Ovary (tissue), 9 donors: Measurements from ENCODE around the gene XNDC1N. TPM values are rescaled to one million over a fixed set of nuclear protein-coding genes. Genes with fewer than 3 reads are reported as not detected.
"Not testable (repeated sequence)": the region's sequence is repeated elsewhere in the genome, so short reads cannot be mapped to it uniquely, and the experiment has no call there.

Source experiments
- DNase-seq, 5 donors: peaks; one replicate each; pipeline ENCODE4 v3.0.0-alpha.2; 2019 to 2020
- H3K27ac ChIP-seq, 2 donors: fragments of 200-600 bp; one replicate each; pipeline versions ENCODE4 v1.5.1 to v1.8.0; 2019 to 2022
- H3K27me3 ChIP-seq: fragments of 200-600 bp; one replicate; pipeline ENCODE4 v1.8.0; 2022
- H3K36me3 ChIP-seq: fragments of 200-600 bp; sonication (generic); one replicate; pipeline ENCODE4 v1.5.1; 2019
- H3K4me1 ChIP-seq: one replicate; pipeline ENCODE4 v1.8.1; 2013; ENCODE audit warnings: mild to moderate bottlenecking, moderate library complexity; ENCODE audit not compliant: insufficient read depth
- H3K4me3 ChIP-seq: fragments of 200-600 bp; sonication (generic); one replicate; pipeline ENCODE4 v1.5.1; 2017
- H3K9me3 ChIP-seq, 2 donors: fragments of 200-600 bp in 1 of 2; sonication (generic) in 1 of 2; one replicate each; pipeline versions ENCODE4 v1.5.1 to v1.8.1; 2013 to 2019; ENCODE audit warnings: mild to moderate bottlenecking in 1 of 2, moderate library complexity in 1 of 2
- CTCF ChIP-seq, 3 donors: fragments of 450-650 bp in 2 of 3; fragments of 200-600 bp in 1 of 3; IDR thresholded peaks; one replicate each; pipeline versions ENCODE4 v1.5.1 to v1.8.0; 2016 to 2022; ENCODE audit warnings: antibody characterized with exemption in 3 of 3, mild to moderate bottlenecking in 1 of 3
- EP300 ChIP-seq: sonication (generic); formaldehyde crosslinking; IDR thresholded peaks from one replicate; pipeline ENCODE4 v1.6.1; 2017; ENCODE audit warnings: antibody characterized with exemption
- POLR2A ChIP-seq: fragments of 450-650 bp; IDR thresholded peaks from one replicate; pipeline ENCODE4 v1.6.1; 2017; ENCODE audit warnings: antibody characterized with exemption, mild to moderate bottlenecking, moderate library complexity
- WGBS, 3 donors: extraction: QIAGEN DNeasy Blood & Tissue Kit in 1 of 3; methylation state at CpG; one replicate each; pipeline versions ENCODE4 v1.1.5 to v1.1.7; 2013 to 2017; 5-methylcytosine and 5-hydroxymethylcytosine counted together
- intact Hi-C, 4 donors: fragments of 100-400 bp; cut with DNase I; formaldehyde crosslinking; loops; one replicate each; pipeline versions ENCODE4 v1.11.0 to v1.15.1; 2022 to 2023
- polyA plus RNA-seq, 2 donors: library from polyadenylated mRNA; stranded (reverse); fragments of 200-250 nt in 1 of 2; fragments of 350-450 nt in 1 of 2; fragmentation: Illumina TruSeq in 1 of 2; extraction: RNeasy Lipid Tissue Mini Kit (QIAGEN cat#74804) in 1 of 2; gene quantifications; one replicate each; pipeline ENCODE4 v1.2.3, GENCODE V29; 2013 to 2014
- total RNA-seq, 7 donors: library from RNA; depleted of rRNA in 2 of 7; stranded (reverse); fragments of >200 nt in 2 of 7; fragmentation: NEBNext Ultra II Directional in 3 of 7; extraction: Animal tissue kit (Norgen Biotek cat#: 25700) in 3 of 7; gene quantifications; one replicate each; pipeline versions ENCODE4 v1.1.0 to v1.2.4, GENCODE V29; 2016 to 2023
- donor health status: DM: no; HTN: no; CAD: no; lungs with moderate emphysema.
- donor health status: DM: no; HTN: no; CAD: no.
- donor health status: Bipolar disorder and iron deficiency.
- donor health status: DM: yes; HTN: yes; CAD: no.
- donor health status: DM: no; HTN: no; CAD: no.
- donor health status: DM: yes; HTN: yes; CAD: no.

XNDC1N gene
- total and polyA plus RNA-seq, 9 donors = 3.5 to 13.9 (median 10.6) TPM

GRCh38 chr11:71917646-71918140 is 10.7 kb downstream of the XNDC1N start:
- Histone ChIP-seq H3K27me3 (no peaks in the 10 kb centered on the region), H3K4me3 (no peak overlapping the region), H3K9me3 (no peaks in the 10 kb centered on the region), H3K27ac (no peak overlapping the region), H3K36me3 (no peaks in the 10 kb centered on the region), H3K4me1 (no peaks in the 10 kb centered on the region)
- 88 to 94% (median 91%) methylated on average over 9 of the region's 9 CpGs for WGBS, 3 donors
- DNase-seq = no peak
- intact Hi-C loops = no loop called here
- TF ChIP-seq CTCF (IDR thresholded peaks at IDR 0.05) (no peak), POLR2A (no peak), EP300 (no peak)

- Histone ChIP-seq H3K27me3 (no peaks in the 10 kb centered on the region), H3K9me3 (no peaks in the 10 kb centered on the region), H3K27ac (no peak overlapping the region), H3K4me1 (no peaks in the 10 kb centered on the region), H3K4me3 (no peak overlapping the region), H3K36me3 (no peaks in the 10 kb centered on the region)
- DNase-seq = no peak
- no peak for TF ChIP-seq POLR2A
- TF ChIP-seq CTCF (IDR thresholded peaks at IDR 0.05) = no peak
- TF ChIP-seq EP300 = no peak
- 93 to 95% (median 93%) methylated on average over 7 of the region's 7 CpGs for WGBS, 3 donors
- intact Hi-C loops = no loop called here
These were observed 13.7 kb downstream of the XNDC1N start for GRCh38 chr11:71914617-71915189.

GRCh38 chr11:71913756-71914526 is 14.5 kb downstream of the XNDC1N start:
- no peaks in the 10 kb centered on the region for H3K4me1 ChIP-seq
- DNase-seq = no peak
- intact Hi-C loops = no loop called here
- H3K4me3 ChIP-seq = no peak overlapping the region
- no peaks in the 10 kb centered on the region for H3K36me3 ChIP-seq
- 95 to 96% (median 95%) methylated on average over 5 of the region's 5 CpGs for WGBS, 3 donors
- no peak overlapping the region for H3K27ac ChIP-seq
- H3K27me3 ChIP-seq = no peaks in the 10 kb centered on the region
- TF ChIP-seq CTCF (IDR thresholded peaks at IDR 0.05) = no peak
- TF ChIP-seq POLR2A = no peak
- no peak for TF ChIP-seq EP300
- no peaks in the 10 kb centered on the region for H3K9me3 ChIP-seq

GRCh38 chr11:71911986-71912340 is 16.4 kb downstream of the XNDC1N start:
- intact Hi-C loops = not testable (repeated sequence)

GRCh38 chr11:71911321-71911985 is 16.9 kb downstream of the XNDC1N start:
- H3K4me1 ChIP-seq, H3K9me3 ChIP-seq, intact Hi-C loops, H3K27ac ChIP-seq, DNase-seq, H3K36me3 ChIP-seq, H3K27me3 ChIP-seq, H3K4me3 ChIP-seq: not testable (repeated sequence)
- WGBS, 3 donors = 85 to 89% (median 87%) methylated on average over 10 of the region's 10 CpGs

More at GRCh38 chr11:71911986-71912340, 16.4 kb downstream of the XNDC1N start:
- DNase-seq, H3K27ac ChIP-seq, H3K4me1 ChIP-seq, H3K36me3 ChIP-seq, H3K4me3 ChIP-seq, H3K27me3 ChIP-seq, H3K9me3 ChIP-seq: not testable (repeated sequence)
- WGBS, 3 donors = 93 to 95% (median 95%) methylated on average over 10 of the region's 10 CpGs

GRCh38 chr11:71910775-71911174 is 17.6 kb downstream of the XNDC1N start:
- H3K27ac ChIP-seq, H3K9me3 ChIP-seq, DNase-seq, intact Hi-C loops, H3K27me3 ChIP-seq, H3K4me3 ChIP-seq, H3K36me3 ChIP-seq, H3K4me1 ChIP-seq: not testable (repeated sequence)
- 87 to 89% (median 87%) methylated on average over 5 of the region's 5 CpGs for WGBS, 3 donors
